OCI-LY3 (cell line): Measurements from ENCODE around the gene ANKRD42.
"Not testable (repeated sequence)": the region's sequence is repeated elsewhere in the genome, so short reads cannot be mapped to it uniquely, and the experiment has no call there.

Source experiments
- H2AFZ ChIP-seq: fragments of 200-600, 300-600 bp; shearing (Covaris generic); 2 replicates; pipeline ENCODE4 v1.6.0; 2014; ENCODE audit warnings: antibody characterized with exemption, low read depth, low read length
- H3K27ac ChIP-seq: fragments of 200-600, 300-600 bp; sonication (generic); 2 replicates; pipeline ENCODE4 v1.5.1; 2014; ENCODE audit warnings: mild to moderate bottlenecking, low read length, moderate library complexity, mixed read lengths
- H3K27me3 ChIP-seq: fragments of 200-600, 300-600 bp; sonication (generic); 2 replicates; pipeline ENCODE4 v1.6.1; 2014; ENCODE audit warnings: low read depth, low read length, mixed read lengths
- H3K36me3 ChIP-seq: fragments of 200-600, 300-600 bp; sonication (generic); replicated peaks from 2 replicates; pipeline ENCODE3; 2014; ENCODE audit warnings: low read depth, low read length, mixed read lengths
- H3K4me1 ChIP-seq: fragments of 300-600, 200-600 bp; sonication (generic); 2 replicates; pipeline ENCODE4 v1.6.1; 2014; ENCODE audit warnings: low read length, mixed read lengths
- H3K4me2 ChIP-seq: fragments of 200-600, 300-600 bp; sonication (generic); 2 replicates; pipeline ENCODE4 v1.6.1; 2014; ENCODE audit warnings: low read length, mixed read lengths
- H3K4me3 ChIP-seq: fragments of 300-600, 200-600 bp; sonication (generic); 2 replicates; pipeline ENCODE4 v1.5.1; 2014; ENCODE audit warnings: antibody characterized with exemption, mild to moderate bottlenecking, low read length, moderate library complexity
- H3K79me2 ChIP-seq: fragments of 300-600, 200-600 bp; shearing (Covaris generic); 2 replicates; pipeline ENCODE4 v1.6.1; 2014; ENCODE audit warnings: mild to moderate bottlenecking, low read length, mixed read lengths
- H3K9ac ChIP-seq: fragments of 300-600, 200-600 bp; shearing (Covaris generic); 2 replicates; pipeline ENCODE4 v1.6.0; 2014; ENCODE audit warnings: mild to moderate bottlenecking, low read length, moderate library complexity
- H3K9me3 ChIP-seq: fragments of 200-600, 300-600 bp; shearing (Covaris generic); 2 replicates; pipeline ENCODE4 v1.6.1; 2014; ENCODE audit warnings: low read length, mixed read lengths; ENCODE audit not compliant: insufficient read depth
- H4K20me1 ChIP-seq: fragments of 200-600, 300-600 bp; sonication (generic); 2 replicates; pipeline ENCODE4 v1.6.1; 2016; ENCODE audit warnings: low read length, mixed read lengths; ENCODE audit not compliant: insufficient read depth
- EZH2phosphoT487 ChIP-seq: fragments of 200-600 bp; shearing (Covaris generic); IDR thresholded peaks from 2 replicates; pipeline ENCODE4 v1.6.1; 2018; ENCODE audit warnings: antibody characterized with exemption, mixed run types, low read depth
- TF ChIP-seq, protein P1 (sequence below): fragments of 200-600, 300-600 bp; sonication (generic); IDR thresholded peaks from 2 replicates; pipeline ENCODE4 v1.5.1; 2014; ENCODE audit warnings: antibody characterized with exemption, low read length, low read depth

The ANKRD42 gene

DNA sequence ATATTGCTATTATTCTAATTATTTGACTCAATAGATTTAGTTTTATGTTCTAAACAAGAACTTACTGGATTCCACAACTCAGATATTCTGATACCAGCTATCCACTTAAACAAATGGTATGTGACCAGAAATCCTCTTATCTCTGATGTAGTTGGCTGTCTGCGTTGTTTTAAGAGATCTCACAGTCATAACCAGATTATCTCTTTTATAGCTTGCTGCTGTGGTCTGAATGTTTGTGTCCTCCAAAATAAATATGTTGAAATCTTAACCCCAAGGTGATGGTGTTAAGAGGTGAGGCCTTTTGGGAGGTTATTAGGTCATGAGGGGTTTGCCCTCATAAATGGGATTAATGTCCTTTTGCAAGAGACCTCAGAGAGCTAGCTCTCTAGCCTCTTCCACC is 12.7 kb downstream of the ANKRD42 start:
- H4K20me1 ChIP-seq, result no peaks in the 10 kb centered on the region
- TF ChIP-seq EZH2phosphoT487, result no peak
- TF ChIP-seq, protein P1, sequence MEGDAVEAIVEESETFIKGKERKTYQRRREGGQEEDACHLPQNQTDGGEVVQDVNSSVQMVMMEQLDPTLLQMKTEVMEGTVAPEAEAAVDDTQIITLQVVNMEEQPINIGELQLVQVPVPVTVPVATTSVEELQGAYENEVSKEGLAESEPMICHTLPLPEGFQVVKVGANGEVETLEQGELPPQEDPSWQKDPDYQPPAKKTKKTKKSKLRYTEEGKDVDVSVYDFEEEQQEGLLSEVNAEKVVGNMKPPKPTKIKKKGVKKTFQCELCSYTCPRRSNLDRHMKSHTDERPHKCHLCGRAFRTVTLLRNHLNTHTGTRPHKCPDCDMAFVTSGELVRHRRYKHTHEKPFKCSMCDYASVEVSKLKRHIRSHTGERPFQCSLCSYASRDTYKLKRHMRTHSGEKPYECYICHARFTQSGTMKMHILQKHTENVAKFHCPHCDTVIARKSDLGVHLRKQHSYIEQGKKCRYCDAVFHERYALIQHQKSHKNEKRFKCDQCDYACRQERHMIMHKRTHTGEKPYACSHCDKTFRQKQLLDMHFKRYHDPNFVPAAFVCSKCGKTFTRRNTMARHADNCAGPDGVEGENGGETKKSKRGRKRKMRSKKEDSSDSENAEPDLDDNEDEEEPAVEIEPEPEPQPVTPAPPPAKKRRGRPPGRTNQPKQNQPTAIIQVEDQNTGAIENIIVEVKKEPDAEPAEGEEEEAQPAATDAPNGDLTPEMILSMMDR, result no peak
- H3K9me3 ChIP-seq, result no peaks in the 10 kb centered on the region
- H3K4me3 ChIP-seq, result no peak overlapping the region
- no peaks in the 10 kb centered on the region for H3K4me1 ChIP-seq
- H3K4me2 ChIP-seq, result no peak overlapping the region
- H3K79me2 ChIP-seq, result no peaks in the 10 kb centered on the region
- no peaks in the 10 kb centered on the region for H3K27me3 ChIP-seq
- H3K9ac ChIP-seq, result no peak overlapping the region
- H2AFZ ChIP-seq, result no peak overlapping the region
- H3K36me3 ChIP-seq, result no peaks in the 10 kb centered on the region
- H3K27ac ChIP-seq, result no peak overlapping the region

DNA sequence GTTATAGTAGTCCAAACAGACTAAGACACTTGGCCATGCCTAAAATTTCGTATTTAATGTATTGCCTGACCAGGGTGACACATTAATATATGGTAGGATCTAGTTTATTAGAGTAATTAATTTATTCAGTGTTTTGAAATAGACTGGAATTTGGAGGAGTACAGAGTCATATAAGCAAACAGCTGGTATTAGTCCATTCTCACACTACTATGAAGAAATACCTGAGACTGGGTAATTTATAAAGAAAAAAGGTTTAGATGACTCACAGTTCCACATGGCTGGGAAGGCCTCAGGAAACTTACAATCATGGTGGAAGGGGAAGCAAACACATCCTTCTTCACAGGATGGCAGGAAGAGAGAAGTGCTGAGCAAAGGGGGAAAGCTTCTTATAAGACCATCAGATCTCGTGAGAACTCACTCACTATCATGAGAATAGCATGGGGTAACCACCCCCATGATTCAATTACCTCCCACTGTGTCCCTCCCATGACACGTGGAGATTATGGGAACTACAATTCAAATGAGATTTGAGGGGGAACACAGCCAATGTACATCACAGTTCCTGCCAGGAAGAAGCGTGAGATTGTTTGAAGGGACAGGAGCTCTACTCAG is 13.4 kb downstream of the ANKRD42 start:
- not testable (repeated sequence) for H3K36me3 ChIP-seq, H3K79me2 ChIP-seq

DNA sequence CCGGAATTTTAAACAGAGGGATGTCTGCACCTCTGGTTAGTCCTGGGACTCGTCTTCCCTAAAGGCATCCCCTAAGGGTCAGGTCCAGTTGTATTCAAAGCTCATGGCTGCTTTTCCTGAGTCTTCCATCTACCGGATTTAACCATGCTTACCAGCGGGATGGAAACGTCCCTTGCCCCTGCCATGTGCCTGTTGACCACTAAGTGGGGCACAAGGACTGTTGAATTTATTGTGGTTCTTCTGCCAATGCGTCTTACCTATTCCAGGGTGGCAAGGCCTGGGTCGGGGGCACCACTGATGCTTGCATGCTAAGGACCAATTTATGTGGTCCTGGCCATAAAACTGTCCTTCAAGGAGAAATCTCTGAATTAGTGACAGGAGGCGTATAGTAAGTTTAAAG is 25.6 kb downstream of the ANKRD42 start:
- Histone ChIP-seq H3K27ac (no peak overlapping the region), H3K9me3 (no peaks in the 10 kb centered on the region), H3K9ac (no peak overlapping the region), H3K4me2 (no peak overlapping the region), H3K27me3 (0 out of 2 replicates have a peak, but pooled peaks cover 3% of the 10 kb centered on the region), H2AFZ (no peak overlapping the region), H3K4me1 (no peaks in the 10 kb centered on the region), H4K20me1 (no peaks in the 10 kb centered on the region), H3K36me3 (no peaks in the 10 kb centered on the region), H3K4me3 (no peak overlapping the region), H3K79me2 (no peaks in the 10 kb centered on the region)
- TF ChIP-seq, protein P1, result peak; percentile 29
- TF ChIP-seq EZH2phosphoT487, result no peak

More for the DNA sequence above, 13.4 kb downstream of the ANKRD42 start:
- not testable (repeated sequence) for H3K4me1 ChIP-seq, H2AFZ ChIP-seq, H3K4me2 ChIP-seq, H3K4me3 ChIP-seq, H3K27ac ChIP-seq, H3K9ac ChIP-seq, H4K20me1 ChIP-seq, H3K9me3 ChIP-seq, H3K27me3 ChIP-seq

DNA sequence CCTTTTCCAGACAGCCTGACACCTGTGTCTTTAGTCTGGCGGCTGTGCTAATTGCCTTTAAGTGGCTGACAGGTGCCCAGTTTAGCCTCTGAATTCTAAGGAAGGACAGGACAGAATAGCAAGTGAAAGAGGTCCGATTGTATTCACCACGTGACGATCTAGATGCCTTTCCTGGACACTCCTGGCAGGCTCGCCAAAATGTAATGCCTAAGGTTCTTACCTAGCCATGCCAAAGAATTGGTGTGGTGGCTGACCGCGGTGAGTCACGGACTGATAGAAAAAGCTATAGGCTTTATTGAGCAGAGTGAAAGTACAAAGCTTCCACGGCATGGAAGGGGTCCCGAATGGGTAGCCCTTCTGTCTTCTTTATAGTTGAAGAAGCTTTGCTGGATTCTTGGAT is 26.7 kb downstream of the ANKRD42 start:
- TF ChIP-seq, protein P1, result no peak
- no peak for TF ChIP-seq EZH2phosphoT487
- Histone ChIP-seq H2AFZ (no peak overlapping the region), H3K27me3 (0 out of 2 replicates have a peak, but pooled peaks cover 3% of the 10 kb centered on the region), H3K36me3 (no peaks in the 10 kb centered on the region), H4K20me1 (no peaks in the 10 kb centered on the region), H3K4me3 (no peak overlapping the region), H3K79me2 (no peaks in the 10 kb centered on the region), H3K4me1 (no peaks in the 10 kb centered on the region), H3K27ac (no peak overlapping the region), H3K4me2 (no peak overlapping the region), H3K9me3 (no peaks in the 10 kb centered on the region), H3K9ac (no peak overlapping the region)
